GM12878 (cell line): ENCODE data around the gene MYG1. TPM values are rescaled to one million over a fixed set of nuclear protein-coding genes. Genes with fewer than 3 reads are reported as not detected.

Experiments
- ATAC-seq: fragments of 200-7000 bp; cut with Tn5 transposase; 3 replicates; pipeline ENCODE4 v1.9.1; 2020; ENCODE audit warnings: mild to moderate bottlenecking, moderate library complexity
- BruUV-seq: library from RNA; stranded (reverse); fragments of 400-500 nt; replicated peaks from 2 replicates; lab custom pipeline; 2021; lab: Mats Ljungman, UMichigan
- CTCF ChIA-PET: fragments of 300-600 bp; sonication (Branson Sonifier 250); formaldehyde crosslinking; extraction: SDS; loops from one replicate; lab custom pipeline; 2021; ENCODE audit warnings: inconsistent platforms; lab: Yijun Ruan, JAX
- POLR2A ChIA-PET: fragments of 350-600 bp; formaldehyde crosslinking; extraction: SDS; loops from one replicate; lab custom pipeline; 2021; ENCODE audit warnings: inconsistent platforms; lab: Charles Lee
- RAD21 ChIA-PET: fragments of 300-600 bp; sonication (Branson Sonifier 250); formaldehyde crosslinking; loops from one replicate; lab custom pipeline; 2023; ENCODE audit warnings: antibody characterized with exemption; ENCODE audit not compliant: unreplicated experiment; lab: Charles Lee
- SMC1A ChIA-PET: fragments of 300-600 bp; sonication (Branson Sonifier 250); formaldehyde crosslinking; loops from one replicate; lab custom pipeline; 2023; ENCODE audit not compliant: unreplicated experiment, uncharacterized antibody; lab: Charles Lee
- DNase-seq: peaks from one replicate; pipeline ENCODE4 v3.0.0-alpha.2; 2011; ENCODE audit warnings: low read depth, low spot score
- FAIRE-seq: peaks from 3 replicates; lab custom pipeline; 2011; peaks lifted over from hg19 to GRCh38; lab: Jason Lieb, UNC
- H2AFZ ChIP-seq: 2 replicates; pipeline ENCODE4 v1.6.0; 2011; ENCODE audit warnings: low read depth, low read length, control low read depth; ENCODE audit not compliant: control insufficient read depth
- H3K27ac ChIP-seq: 2 replicates; pipeline ENCODE4 v1.5.1; 2011; ENCODE audit warnings: control low read depth; ENCODE audit not compliant: control insufficient read depth, insufficient read depth
- H3K27me3 ChIP-seq, 2 experiments: replicated peaks in 1 of 2; 2 replicates each; pipeline versions ENCODE4 v1.6.0 to v1.6.1; 2011; ENCODE audit warnings: low read length in 1 of 2; ENCODE audit not compliant: control insufficient read depth in 2 of 2, insufficient read depth in 2 of 2
- H3K36me3 ChIP-seq, 2 experiments: 2 replicates each; pipeline ENCODE4 v1.5.1; 2011; ENCODE audit warnings: low read length in 1 of 2; ENCODE audit not compliant: control insufficient read depth in 2 of 2, insufficient read depth in 2 of 2
- H3K4me1 ChIP-seq: 2 replicates; pipeline ENCODE4 v1.6.1; 2011; ENCODE audit warnings: mild to moderate bottlenecking, low read length, moderate library complexity, mixed read lengths; ENCODE audit not compliant: control insufficient read depth, insufficient read depth
- H3K4me2 ChIP-seq: 2 replicates; pipeline ENCODE4 v1.6.0; 2011; ENCODE audit warnings: control low read depth; ENCODE audit not compliant: control insufficient read depth, insufficient read depth
- H3K4me3 ChIP-seq: fragments of 200-600 bp; sonication (generic); 2 replicates; pipeline ENCODE4 v1.5.1; 2016
- H3K79me2 ChIP-seq: 2 replicates; pipeline ENCODE4 v1.6.0; 2011; ENCODE audit warnings: low read length; ENCODE audit not compliant: control insufficient read depth, insufficient read depth
- H3K9ac ChIP-seq: 2 replicates; pipeline ENCODE4 v1.8.0; 2011; ENCODE audit warnings: low read length, control low read depth, mixed read lengths; ENCODE audit not compliant: control insufficient read depth, insufficient read depth
- H3K9me3 ChIP-seq: replicated peaks from 3 replicates; pipeline ENCODE4 v1.5.1; 2011; ENCODE audit warnings: mild to moderate bottlenecking, low read length; ENCODE audit not compliant: control insufficient read depth, insufficient read depth
- H4K20me1 ChIP-seq: 2 replicates; pipeline ENCODE4 v1.6.0; 2011; ENCODE audit not compliant: control insufficient read depth, insufficient read depth
- EP300 ChIP-seq, 2 experiments: fragments of 150-350 bp in 1 of 2; IDR thresholded peaks; 2 replicates each; pipeline ENCODE4 v1.6.1; 2011 to 2012; ENCODE audit warnings: low read depth in 2 of 2, low read length in 2 of 2, borderline replicate concordance in 1 of 2, improper control_type of control experiment in 1 of 2, inconsistent platforms in 1 of 2; ENCODE audit not compliant: control insufficient read depth in 1 of 2
- HDAC6 ChIP-seq: fragments of 200-600 bp; sonication (generic); IDR thresholded peaks from one replicate; pipeline ENCODE4 v1.8.0; 2017; ENCODE audit warnings: antibody characterized with exemption; ENCODE audit not compliant: unreplicated experiment
- WGBS: methylation state at CpG from one replicate; pipeline ENCODE4 v1.1.6; 2016; ENCODE audit warnings: low lambda C conversion rate; ENCODE audit not compliant: insufficient replicate concordance, insufficient coverage; ENCODE audit errors: missing lambda C conversion rate; 5-methylcytosine and 5-hydroxymethylcytosine counted together
- in situ Hi-C: fragments of 300-500 bp; cut with MboI; formaldehyde crosslinking; loops from 9 replicates; pipeline ENCODE4 v1.14.3; 2018; ENCODE audit warnings: mixed read lengths
- intact Hi-C: fragments of 100-400 bp; cut with micrococcal nuclease; formaldehyde crosslinking; loops from one replicate; pipeline ENCODE4 v1.14.2; 2022; ENCODE audit not compliant: unreplicated experiment
- polyA plus RNA-seq, 11 experiments: library from polyadenylated mRNA; depleted of rRNA in 4 of 11; unstranded in 6 of 11; stranded (reverse) in 5 of 11; fragments of >200 nt; fragmentation: Nextera tagmentation in 4 of 11; fragmentation: Illumina TruSeq in 1 of 11; extraction: Ambion mirVana in 4 of 11; extraction: Trizol in 1 of 11; gene quantifications; 1 replicate in 1 of 11; 2 replicates in 10 of 11; pipeline versions ENCODE4 v1.2.1 to v1.2.3, GENCODE V29; 2011 to 2016; ENCODE audit warnings: inconsistent platforms in 2 of 11, missing spikeins in 2 of 11, low read depth in 1 of 11
- total RNA-seq, 4 experiments: library from RNA; depleted of rRNA in 3 of 4; stranded (reverse); fragments of >200 nt in 3 of 4; fragmentation: Illumina TruSeq in 1 of 4; extraction: Trizol in 1 of 4; gene quantifications; 2 replicates each; pipeline versions ENCODE4 v1.2.1 to v1.2.3, GENCODE V29; 2013 to 2021
- TF ChIP-seq, protein P1 (sequence below), 3 experiments: IDR thresholded peaks in 2 of 3; conservative IDR thresholded peaks in 1 of 3; 2 replicates each; pipeline ENCODE4 v1.5.1; 2011; ENCODE audit warnings: low read depth in 3 of 3, low read length in 3 of 3, mild to moderate bottlenecking in 3 of 3, control low read depth in 2 of 3, moderate library complexity in 2 of 3, inconsistent platforms in 1 of 3, mixed read lengths in 1 of 3; ENCODE audit not compliant: control insufficient read depth in 2 of 3, insufficient read depth in 1 of 3; ENCODE audit errors: extremely low read depth in 1 of 3
- TF ChIP-seq, protein P2 (sequence below): fragments of 150-350 bp; IDR thresholded peaks from 2 replicates; pipeline ENCODE4 v1.6.1; 2016; ENCODE audit warnings: low read depth, low read length

Gene MYG1
- total and polyA plus RNA-seq, 10 of the 15 experiments (the other 5 are each of a cell fraction or from before 2014, with no cell fraction given) = 20.7 to 81.0 (median 49.4) TPM

DNA sequence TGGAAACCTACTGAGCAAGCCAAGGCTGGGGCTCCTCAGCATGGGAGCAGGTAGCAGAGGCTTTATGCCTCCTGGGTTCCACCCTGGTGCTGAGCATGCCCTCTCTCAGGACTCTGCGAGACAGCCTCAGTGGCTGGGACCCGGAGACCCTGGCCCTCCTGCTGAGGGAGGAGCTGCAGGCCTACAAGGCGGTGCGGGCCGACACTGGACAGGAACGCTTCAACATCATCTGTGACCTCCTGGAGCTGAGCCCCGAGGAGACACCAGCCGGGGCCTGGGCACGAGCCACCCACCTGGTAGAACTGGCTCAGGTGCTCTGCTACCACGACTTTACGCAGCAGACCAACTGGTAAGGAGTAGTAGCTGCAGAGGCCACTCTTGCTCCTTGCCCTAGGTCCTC lies 23.0 kb upstream of the MYG1 start:
- no peak overlapping the region for H3K4me3 ChIP-seq
- DNase-seq (no peak), ATAC-seq (no peak), FAIRE-seq (no peak)
- intact Hi-C loops = no loop called here
- SMC1A ChIA-PET = interaction anchor here (0.7 kb wide), 1 partner anchor 37 kb away, joined by 3 read pairs; no protein-coding TSS in a partner anchor
- H4K20me1 ChIP-seq = no peaks in the 10 kb centered on the region
- H3K9me3 ChIP-seq = no peaks in the 10 kb centered on the region
- no peaks in the 10 kb centered on the region for H3K27me3 ChIP-seq
- no peaks in the 10 kb centered on the region for H3K4me1 ChIP-seq
- CTCF ChIA-PET = no interaction called here
- no peaks in the 10 kb centered on the region for H3K79me2 ChIP-seq
- peaks cover 10 to 18% of the 10 kb centered on the region in 2 experiments for H3K36me3 ChIP-seq
- H3K4me2 ChIP-seq = no peak overlapping the region
- no peak overlapping the region for H3K27ac ChIP-seq
- TF ChIP-seq, protein P1, sequence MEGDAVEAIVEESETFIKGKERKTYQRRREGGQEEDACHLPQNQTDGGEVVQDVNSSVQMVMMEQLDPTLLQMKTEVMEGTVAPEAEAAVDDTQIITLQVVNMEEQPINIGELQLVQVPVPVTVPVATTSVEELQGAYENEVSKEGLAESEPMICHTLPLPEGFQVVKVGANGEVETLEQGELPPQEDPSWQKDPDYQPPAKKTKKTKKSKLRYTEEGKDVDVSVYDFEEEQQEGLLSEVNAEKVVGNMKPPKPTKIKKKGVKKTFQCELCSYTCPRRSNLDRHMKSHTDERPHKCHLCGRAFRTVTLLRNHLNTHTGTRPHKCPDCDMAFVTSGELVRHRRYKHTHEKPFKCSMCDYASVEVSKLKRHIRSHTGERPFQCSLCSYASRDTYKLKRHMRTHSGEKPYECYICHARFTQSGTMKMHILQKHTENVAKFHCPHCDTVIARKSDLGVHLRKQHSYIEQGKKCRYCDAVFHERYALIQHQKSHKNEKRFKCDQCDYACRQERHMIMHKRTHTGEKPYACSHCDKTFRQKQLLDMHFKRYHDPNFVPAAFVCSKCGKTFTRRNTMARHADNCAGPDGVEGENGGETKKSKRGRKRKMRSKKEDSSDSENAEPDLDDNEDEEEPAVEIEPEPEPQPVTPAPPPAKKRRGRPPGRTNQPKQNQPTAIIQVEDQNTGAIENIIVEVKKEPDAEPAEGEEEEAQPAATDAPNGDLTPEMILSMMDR (IDR thresholded peaks at IDR 0.05 in 2 of 3, conservative IDR thresholded peaks at IDR 0.05 in 1 of 3; ENCODE audit: control insufficient read depth in 2 of 3, extremely low read depth in 1 of 3, insufficient read depth in 1 of 3, low read depth in 3 of 3, low read length in 3 of 3) = no peak
- no peak for TF ChIP-seq HDAC6
- TF ChIP-seq, protein P2, sequence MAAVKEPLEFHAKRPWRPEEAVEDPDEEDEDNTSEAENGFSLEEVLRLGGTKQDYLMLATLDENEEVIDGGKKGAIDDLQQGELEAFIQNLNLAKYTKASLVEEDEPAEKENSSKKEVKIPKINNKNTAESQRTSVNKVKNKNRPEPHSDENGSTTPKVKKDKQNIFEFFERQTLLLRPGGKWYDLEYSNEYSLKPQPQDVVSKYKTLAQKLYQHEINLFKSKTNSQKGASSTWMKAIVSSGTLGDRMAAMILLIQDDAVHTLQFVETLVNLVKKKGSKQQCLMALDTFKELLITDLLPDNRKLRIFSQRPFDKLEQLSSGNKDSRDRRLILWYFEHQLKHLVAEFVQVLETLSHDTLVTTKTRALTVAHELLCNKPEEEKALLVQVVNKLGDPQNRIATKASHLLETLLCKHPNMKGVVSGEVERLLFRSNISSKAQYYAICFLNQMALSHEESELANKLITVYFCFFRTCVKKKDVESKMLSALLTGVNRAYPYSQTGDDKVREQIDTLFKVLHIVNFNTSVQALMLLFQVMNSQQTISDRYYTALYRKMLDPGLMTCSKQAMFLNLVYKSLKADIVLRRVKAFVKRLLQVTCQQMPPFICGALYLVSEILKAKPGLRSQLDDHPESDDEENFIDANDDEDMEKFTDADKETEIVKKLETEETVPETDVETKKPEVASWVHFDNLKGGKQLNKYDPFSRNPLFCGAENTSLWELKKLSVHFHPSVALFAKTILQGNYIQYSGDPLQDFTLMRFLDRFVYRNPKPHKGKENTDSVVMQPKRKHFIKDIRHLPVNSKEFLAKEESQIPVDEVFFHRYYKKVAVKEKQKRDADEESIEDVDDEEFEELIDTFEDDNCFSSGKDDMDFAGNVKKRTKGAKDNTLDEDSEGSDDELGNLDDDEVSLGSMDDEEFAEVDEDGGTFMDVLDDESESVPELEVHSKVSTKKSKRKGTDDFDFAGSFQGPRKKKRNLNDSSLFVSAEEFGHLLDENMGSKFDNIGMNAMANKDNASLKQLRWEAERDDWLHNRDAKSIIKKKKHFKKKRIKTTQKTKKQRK = no peak
- TF ChIP-seq EP300 (IDR thresholded peaks at IDR 0.05; ENCODE audit: borderline replicate concordance in 1 of 2, control insufficient read depth in 1 of 2, low read depth in 2 of 2, low read length in 2 of 2) = no peak
- 96% methylated on average over 11 of the region's 11 CpGs for WGBS
- POLR2A ChIA-PET = no interaction called here
- no peak overlapping the region for H3K9ac ChIP-seq
- H2AFZ ChIP-seq = no peak overlapping the region
- RAD21 ChIA-PET = no interaction called here
- in situ Hi-C loops = no loop called here
- TSS peak; percentile 47 for BruUV-seq
